Skin of body (tissue), 2 donors: ENCODE measurements around the gene CACNB4. TPM values are rescaled to one million over a fixed set of nuclear protein-coding genes. Genes with fewer than 3 reads are reported as not detected.

ENCODE experiments used
- DNase-seq: peaks from one replicate; lab custom pipeline; 2025; lab: John Stamatoyannopoulos, UW
- total RNA-seq: library from RNA; depleted of rRNA; stranded (reverse); fragments of >200 nt; gene quantifications from one replicate; pipeline ENCODE4 v1.2.3, GENCODE V29; 2014

Gene CACNB4
- total RNA-seq, 1 donor from 2014 or later, result 16.3 TPM

DNA sequence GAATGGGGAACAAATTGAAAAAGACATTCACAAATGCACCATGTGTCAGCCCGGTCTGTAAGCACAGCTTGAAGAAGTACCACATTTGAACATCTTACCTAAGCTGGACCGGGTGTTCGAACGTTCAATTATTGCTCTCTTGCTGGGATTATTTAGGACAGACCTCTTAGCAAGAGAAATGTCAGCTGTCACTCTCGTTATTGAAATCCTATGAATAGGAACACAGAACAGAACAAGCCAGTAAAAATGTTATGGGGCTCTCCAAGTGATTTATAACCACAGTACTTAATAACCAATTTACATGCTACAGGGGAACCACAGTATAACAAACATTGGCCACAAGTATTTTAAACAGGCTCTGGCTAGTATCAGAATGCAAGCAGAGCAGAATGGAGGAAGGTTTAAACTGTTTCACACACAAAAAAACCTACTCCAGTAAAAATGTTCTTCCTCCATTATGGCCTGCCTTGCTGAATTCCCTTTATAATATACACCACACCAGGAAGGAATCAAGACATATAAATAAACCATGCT, 238.2 kb downstream of the CACNB4 start:
- DNase-seq, result no peak

DNA sequence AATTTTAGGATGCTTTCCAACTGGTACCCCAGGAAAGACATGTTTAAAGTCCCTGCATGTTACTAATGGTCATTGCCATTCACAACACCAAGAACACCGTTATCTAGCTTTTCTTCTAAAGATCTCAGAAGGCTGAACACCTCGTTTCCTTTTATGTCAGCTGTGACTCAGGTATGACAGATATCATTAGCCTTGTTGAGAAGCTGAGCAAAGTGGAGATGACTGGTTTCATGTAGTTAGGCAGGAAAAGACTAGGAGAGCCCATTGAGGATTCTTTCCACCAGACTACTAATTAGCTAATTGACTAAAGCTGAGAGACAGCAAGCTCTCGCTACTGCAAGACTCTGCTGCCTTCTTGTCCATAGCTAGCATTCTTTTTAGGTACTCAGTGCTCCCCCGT, 238.6 kb downstream of the CACNB4 start:
- DNase-seq, result no peak

DNA sequence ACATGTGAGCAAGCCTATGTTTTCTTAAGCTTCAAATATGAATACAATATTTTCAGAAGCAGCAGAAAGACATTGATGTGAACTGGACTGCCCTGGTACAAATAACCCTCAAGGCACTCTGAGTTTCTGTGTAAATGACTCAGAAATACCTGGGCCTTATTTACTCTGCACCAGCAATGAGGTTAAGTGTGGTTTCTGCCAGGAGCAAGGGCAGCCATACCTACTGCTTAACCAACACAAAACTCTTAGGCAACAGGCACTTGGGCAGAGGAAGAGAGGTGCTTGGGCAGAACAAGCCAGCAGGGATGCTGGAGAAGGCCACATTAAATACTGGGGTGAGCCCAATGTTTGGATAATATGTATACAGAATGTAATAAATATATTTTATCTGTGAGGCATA, 241.2 kb downstream of the CACNB4 start:
- no peak for DNase-seq

- no peak for DNase-seq
Measured at GRCh38 chr2:151855111-151855510, 243.7 kb downstream of the CACNB4 start.

DNA sequence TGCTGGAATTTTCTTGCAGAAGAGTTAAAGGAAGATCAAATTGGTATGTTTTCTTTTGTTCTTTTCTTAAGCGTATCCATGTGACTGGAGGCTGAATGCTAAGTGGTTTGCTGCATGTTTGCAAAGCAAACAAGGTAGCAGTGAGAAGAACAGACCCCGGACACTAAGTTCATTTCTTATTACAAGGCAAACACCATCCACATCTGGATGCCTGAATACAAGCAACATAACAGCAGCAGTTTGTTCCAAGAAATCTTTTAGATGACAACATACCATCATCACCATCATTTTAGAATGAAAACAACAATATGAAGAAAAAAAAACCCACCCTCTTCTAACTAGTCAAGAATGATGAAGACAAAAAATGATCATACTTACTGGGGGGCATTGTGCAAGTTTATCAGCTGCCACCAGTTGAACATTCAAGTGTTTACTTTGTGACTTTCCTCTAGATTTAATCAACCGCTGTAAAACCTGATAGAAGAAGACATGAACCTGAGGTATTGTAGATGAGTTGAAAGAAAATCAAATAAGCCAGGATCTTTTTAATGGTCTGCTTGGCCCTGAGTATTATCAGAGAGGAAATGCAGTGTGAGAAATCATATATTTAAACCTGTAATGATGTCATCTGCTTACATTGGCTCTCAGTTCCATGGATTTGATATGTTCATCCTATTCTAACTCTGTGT, 245.6 kb downstream of the CACNB4 start:
- DNase-seq, result no peak

DNA sequence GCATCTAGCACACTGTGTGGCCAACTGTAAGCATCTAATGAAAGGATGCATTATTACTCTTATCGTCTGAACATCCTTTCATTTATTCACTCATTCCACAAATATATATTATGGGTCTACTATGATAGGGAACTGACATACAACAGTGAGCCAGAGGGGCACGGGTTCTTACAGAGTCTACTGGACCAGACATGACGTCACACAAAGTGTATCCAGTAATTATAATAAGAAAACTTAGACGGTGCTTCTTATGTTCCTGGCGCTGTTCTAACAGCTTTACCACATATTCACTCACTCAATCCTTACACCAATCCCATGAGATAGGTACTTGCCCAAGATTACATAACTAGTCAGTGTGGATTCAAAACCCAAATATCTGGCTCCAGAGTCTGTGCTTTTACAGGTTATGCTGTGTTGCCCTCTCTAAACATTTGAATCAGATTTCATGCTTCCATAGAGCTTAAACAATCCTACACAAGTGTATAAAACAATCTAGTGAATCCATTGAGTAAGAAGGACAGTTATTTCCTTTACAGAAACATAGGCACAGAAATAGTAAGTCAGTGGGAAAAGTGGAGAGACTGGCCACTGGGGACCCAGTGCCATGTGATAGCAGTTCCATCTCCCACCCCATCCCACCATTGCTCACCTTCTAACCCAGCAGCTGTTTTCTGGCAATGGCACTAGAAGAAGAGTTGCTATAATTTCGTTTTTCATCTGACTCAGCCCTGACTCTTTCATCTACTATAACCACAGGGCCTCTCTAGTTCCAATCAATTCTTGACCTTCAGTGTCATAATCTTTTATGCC, 246.4 kb downstream of the CACNB4 start:
- no peak for DNase-seq

DNA sequence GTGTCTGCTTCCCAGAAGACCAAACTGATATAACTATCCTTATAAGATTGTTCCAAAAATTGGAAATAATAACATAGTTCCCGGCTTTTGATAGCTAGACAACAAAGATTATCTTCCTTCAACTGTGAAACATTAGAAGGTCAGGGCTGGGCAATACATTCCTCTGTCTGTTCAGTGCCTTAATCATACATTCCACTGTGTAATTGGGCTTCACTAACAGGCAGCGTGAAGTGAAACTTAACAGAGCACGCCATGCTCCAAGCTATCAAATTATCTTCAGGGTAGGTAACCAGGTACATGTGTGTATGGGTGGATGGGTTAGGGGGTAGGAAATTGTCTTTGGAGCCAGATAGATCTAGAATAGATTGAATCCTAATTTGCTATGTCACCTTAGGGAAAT, 247.1 kb downstream of the CACNB4 start:
- no peak for DNase-seq

DNA sequence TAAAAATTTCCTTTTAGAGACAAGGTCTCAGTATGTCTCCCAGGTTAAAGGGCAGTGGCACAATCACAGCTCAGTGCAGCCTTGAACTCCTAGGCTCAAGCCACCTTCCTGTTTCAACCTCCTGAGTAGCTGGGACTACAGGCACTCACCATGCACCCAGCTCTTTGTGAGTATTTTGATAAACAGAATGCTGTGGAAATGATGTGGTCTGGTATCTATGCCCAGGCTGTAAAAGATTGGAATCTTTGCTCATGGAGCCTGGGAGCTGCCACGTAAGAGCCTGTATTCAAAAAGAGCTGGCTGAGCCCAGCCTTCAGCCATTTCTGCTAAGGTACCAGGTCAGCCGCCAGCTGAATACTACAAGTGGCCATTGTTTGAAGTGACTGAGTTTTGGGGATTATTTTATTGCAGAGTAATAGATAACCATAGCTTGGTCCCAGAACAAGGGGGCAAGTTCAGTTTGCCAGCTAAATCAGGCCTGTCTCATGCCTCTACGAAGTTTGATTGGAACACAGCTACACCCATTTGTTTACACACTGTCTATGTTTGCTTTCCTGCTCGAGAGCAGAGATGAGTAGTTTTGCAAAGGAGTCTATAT, 249.3 kb downstream of the CACNB4 start:
- no peak for DNase-seq

- no peak for DNase-seq
Measured at GRCh38 chr2:151845884-151846283, 253.0 kb downstream of the CACNB4 start.

DNA sequence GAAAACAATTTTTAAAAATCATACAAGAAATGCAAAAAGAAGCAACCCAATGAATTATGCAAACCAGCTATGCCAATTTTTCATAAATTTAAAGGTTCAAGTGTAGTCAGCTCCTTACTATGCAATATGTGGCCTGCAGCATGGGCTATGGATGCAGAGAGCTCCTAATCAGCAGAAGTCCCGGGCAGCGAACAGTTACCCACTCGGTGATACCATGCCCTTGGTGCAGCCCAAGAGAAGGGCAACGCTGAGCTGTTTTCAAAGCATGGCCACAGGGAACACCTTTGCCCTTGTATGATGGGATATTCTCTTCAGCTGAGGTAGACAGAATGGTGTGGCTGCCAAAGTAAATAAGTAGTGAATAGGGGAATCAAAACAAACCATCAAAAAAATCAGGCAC, 253.4 kb downstream of the CACNB4 start:
- no peak for DNase-seq

DNA sequence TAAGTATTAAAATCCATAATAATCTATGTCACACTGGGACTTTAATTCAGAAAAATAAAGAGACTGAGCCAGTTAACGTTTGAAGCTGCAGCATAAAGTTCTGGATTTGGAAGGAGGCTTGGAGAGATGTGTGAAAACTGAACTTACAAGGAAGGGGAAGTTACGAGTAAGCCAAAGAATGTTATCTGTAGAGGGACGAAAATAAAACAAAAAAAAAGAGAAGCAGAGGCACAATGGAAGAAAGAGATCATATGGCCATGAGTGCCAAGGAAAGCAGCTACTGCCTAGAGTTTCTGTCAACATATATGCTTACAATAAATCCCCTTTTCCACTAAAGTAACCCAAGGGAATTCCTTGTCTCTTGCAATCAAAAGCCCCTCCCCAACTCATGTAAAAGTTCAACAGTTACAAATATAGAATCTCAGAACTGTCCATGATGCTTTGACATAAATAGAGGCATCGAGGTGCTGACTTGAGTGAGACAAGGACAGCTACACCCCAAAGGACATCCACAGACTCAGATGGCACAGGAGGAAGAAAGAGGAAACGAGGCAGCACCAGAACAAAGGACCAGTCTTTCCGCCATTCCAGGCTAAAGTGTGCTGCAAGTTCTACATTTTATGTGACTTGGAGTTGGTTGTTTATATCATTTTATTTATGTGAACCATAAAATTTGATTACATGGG, 254.5 kb downstream of the CACNB4 start:
- peak; percentile 65 for DNase-seq

DNA sequence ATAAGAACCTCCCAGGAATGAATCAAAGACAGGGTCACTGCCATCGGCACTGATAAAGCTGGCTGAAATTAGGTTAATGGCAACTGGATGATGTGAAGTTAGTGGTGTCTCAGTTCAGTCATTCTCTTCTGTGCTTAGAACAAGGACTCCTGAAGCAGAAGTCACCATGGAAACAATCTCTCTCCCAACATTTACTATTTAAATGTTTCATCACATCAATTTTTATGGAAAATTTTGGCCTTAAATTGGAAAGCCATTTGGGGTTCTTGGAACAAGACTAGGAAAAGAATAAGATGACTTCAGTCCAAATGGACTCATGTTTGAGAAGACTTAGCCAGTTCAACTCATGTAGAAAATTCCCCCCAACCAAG, 255.2 kb downstream of the CACNB4 start:
- peak; percentile 43 for DNase-seq

DNA sequence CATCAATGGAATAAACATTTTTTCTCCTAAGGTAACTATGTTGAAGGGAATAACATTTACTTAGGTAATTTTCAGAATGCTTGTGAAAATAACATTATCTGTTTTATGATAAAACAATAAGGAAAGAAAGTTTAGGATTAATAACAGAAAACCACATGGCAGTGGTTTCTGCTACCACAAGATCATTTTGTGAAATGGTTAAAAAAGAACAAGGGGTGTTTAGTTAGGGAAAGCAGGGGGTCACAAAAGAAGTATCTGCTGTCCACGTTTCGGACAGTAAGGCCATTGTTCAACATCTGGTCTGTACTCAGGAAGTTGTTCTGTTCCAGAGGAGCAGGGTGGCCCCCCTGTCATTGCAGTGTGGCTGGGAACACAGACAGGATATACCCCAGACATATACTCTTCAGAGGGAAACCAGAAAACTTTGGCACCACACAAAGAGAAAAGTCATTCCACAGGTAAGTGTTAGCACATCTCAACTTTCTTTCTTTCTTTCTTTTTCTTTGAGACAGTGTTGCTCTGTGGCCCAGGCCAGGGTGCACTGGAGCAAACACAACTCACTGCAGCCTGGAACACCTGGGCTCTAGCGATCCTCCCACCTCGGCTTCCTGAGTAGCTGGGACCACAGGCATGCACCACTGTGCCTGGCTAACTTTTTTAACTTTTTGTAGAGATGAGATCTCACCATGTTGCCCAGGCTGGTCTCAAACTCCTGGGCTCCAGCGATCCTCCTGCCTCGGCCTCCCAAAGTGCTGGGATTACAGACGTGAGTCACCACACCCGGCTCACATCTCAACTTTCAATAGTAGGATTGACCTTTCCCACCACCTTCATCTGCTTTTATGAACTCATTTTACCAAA, 255.8 kb downstream of the CACNB4 start:
- no peak for DNase-seq

GRCh38 chr2:151841047-151841424, 257.8 kb downstream of the CACNB4 start:
- DNase-seq, result no peak

DNA sequence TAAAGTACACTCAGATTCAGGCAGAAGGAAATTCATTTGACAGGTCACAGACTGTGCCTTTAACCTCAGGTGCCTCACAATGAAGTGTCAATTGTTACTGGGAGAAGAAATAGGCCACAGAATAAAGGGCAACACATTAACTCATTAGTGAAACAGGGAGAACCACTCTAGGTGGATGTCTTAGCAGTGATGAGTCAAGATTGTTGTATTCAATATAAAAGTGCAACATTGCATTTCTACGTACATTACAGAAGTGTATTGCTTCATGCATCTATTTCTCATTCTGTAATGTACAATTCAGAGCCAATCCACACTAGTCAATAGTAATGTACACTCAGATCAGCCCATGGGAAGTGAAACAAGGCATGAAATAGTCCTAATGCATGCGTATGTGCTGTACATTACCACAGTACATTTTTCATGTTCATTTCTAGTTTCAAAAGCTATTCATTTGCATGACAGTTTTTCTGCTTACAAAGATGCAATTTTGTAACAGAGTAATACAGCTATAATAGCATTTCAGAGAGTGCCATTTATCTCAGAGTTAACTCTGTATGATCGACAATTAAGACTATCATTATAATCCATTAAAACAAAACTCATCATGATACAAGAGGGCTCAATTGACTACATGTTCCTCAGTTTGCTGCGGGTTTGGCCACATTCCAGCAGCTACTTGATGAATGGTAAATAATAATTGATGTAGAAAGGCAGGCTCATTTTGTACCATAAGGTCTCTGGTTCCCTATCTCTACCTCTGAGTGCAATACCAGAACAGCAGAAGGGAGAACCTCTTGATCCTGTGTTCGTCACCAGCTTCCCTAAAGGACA, 258.4 kb downstream of the CACNB4 start:
- DNase-seq, result no peak

DNA sequence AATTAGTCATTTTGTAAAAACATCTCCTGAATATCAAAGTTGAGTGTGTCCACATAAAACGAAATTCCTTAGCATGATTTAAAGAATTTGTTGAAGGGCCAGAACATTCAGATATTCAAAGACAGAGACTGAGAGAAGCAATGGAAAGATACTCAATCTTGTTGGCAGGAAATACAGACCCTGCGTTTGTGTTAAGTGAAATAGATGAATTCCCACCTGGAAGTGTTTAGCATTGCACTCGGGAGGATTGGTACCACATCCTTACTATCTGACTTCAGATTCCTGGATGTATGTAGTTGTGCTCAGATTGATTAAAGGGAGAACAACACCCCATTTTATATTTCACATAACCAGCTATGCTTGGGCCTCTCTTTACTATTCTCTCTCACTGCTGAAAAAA, 260.9 kb downstream of the CACNB4 start:
- peak; percentile 36 for DNase-seq

- DNase-seq, result no peak
Measured at GRCh38 chr2:151833984-151834383, 264.9 kb downstream of the CACNB4 start.

- no peak for DNase-seq
Measured at GRCh38 chr2:151830961-151831360, 267.9 kb downstream of the CACNB4 start.

DNA sequence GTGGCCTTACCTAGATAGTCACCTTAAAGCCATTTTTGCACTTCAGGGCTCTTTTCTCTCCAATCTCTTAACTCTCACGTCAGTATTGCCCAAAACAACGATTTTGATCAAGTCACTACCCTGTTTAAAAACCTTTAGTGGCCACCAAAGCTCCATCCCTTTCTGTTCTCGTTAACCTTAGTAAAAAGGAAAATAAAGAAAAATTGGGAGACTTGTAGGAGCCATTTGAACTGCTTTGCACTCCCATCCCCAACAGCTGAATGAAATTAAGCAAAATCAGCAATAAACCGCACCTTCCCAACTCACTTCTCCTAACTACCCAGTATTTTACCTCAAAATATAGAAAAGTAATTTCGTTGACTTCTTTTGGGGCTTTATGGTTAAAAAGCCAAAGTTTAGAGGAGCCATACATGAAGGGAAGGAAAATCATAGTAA, 269.9 kb downstream of the CACNB4 start:
- no peak for DNase-seq
